Adrenal gland (tissue), 12 donors: ENCODE results near the gene GAGE13. TPM values are rescaled to one million over a fixed set of nuclear protein-coding genes. Genes with fewer than 3 reads are reported as not detected.
A peak's percentile ranks its signal among the peaks of the same experiment; 100 is the strongest.
"Not testable (repeated sequence)": the region's sequence is repeated elsewhere in the genome, so short reads cannot be mapped to it uniquely, and the experiment has no call there.

Experiments
- DNase-seq, 7 donors: peaks; one replicate each; pipeline ENCODE4 v3.0.0-alpha.2; 2019 to 2020
- H3K27ac ChIP-seq, 5 donors: fragments of 200-600 bp; sonication (generic) in 4 of 5; 1 replicate in 3 of 5; 2 replicates in 2 of 5; pipeline versions ENCODE4 v1.5.1 to v1.8.0; 2016 to 2020; ENCODE audit warnings: mild to moderate bottlenecking in 1 of 5
- H3K27me3 ChIP-seq: fragments of 200-600 bp; 2 replicates; pipeline ENCODE4 v1.8.0; 2021
- H3K36me3 ChIP-seq, 2 donors: fragments of 200-600 bp; replicated peaks in 1 of 2; 1 replicate in 1 of 2; 2 replicates in 1 of 2; pipeline versions ENCODE4 v1.5.1 to v1.8.0; 2018 to 2022
- H3K4me1 ChIP-seq, 2 donors: fragments of 200-600 bp; replicated peaks in 1 of 2; 1 replicate in 1 of 2; 2 replicates in 1 of 2; pipeline versions ENCODE4 v1.5.1 to v1.8.0; 2018 to 2021
- H3K4me3 ChIP-seq, 4 donors: fragments of 200-600 bp; sonication (generic) in 3 of 4; one replicate each; pipeline ENCODE4 v1.5.1; 2016 to 2018
- H3K9me3 ChIP-seq, 3 donors: fragments of 200-600 bp; sonication (generic) in 1 of 3; replicated peaks in 1 of 3; 1 replicate in 2 of 3; 2 replicates in 1 of 3; pipeline versions ENCODE4 v1.5.1 to v1.8.0; 2016 to 2021
- CTCF ChIP-seq, 6 experiments: fragments of 450-650 bp in 4 of 6; fragments of 200-600 bp in 2 of 6; sonication (generic) in 1 of 6; IDR thresholded peaks; 1 replicate in 5 of 6; 2 replicates in 1 of 6; pipeline versions ENCODE4 v1.5.1 to v1.8.0; 2016 to 2021; ENCODE audit warnings: antibody characterized with exemption in 6 of 6, mild to moderate bottlenecking in 2 of 6, moderate library complexity in 1 of 6
- POLR2A ChIP-seq, 2 donors: fragments of 450-650 bp; IDR thresholded peaks; one replicate each; pipeline ENCODE4 v1.6.1; 2017; ENCODE audit warnings: antibody characterized with exemption in 2 of 2, mild to moderate bottlenecking in 2 of 2, moderate library complexity in 1 of 2
- WGBS, 4 donors: extraction: QIAGEN DNeasy Blood & Tissue Kit in 2 of 4; methylation state at CpG; one replicate each; pipeline versions ENCODE4 v1.1.5 to v1.1.7; 2013 to 2017; 5-methylcytosine and 5-hydroxymethylcytosine counted together
- intact Hi-C, 2 donors: fragments of 100-400 bp; cut with DNase I; formaldehyde crosslinking; loops; one replicate each; pipeline versions ENCODE4 v1.14.1 to v1.15.0; 2022 to 2023
- polyA plus RNA-seq, 3 donors: library from polyadenylated mRNA; stranded (reverse); fragments of 200-250 nt in 2 of 3; fragments of 350-450 nt in 1 of 3; fragmentation: Illumina TruSeq in 1 of 3; extraction: RNeasy Lipid Tissue Mini Kit (QIAGEN cat#74804) in 1 of 3; gene quantifications; one replicate each; pipeline ENCODE4 v1.2.3, GENCODE V29; 2013 to 2014
- total RNA-seq, 9 donors: library from RNA; depleted of rRNA in 4 of 9; stranded (reverse); fragments of >200 nt in 4 of 9; fragments of 120-200 nt in 1 of 9; fragmentation: NEBNext Ultra II Directional in 1 of 9; extraction: Animal tissue kit (Norgen Biotek cat#: 25700) in 1 of 9; gene quantifications; one replicate each; pipeline versions ENCODE4 v1.1.0 to v1.2.4, GENCODE V29; 2013 to 2023
- donor health status: healthy with polysubstance abuse.
- donor health status: Bipolar disorder and iron deficiency.
- donor health status: DM: yes; HTN: yes; CAD: no.
- donor health status: DM: no; HTN: no; CAD: no.
- donor health status: DM: no; HTN: no; CAD: no.
- donor health status: DM: yes; HTN: yes; CAD: no.

Gene GAGE13
- total and polyA plus RNA-seq, 12 donors = not detected

- TF ChIP-seq CTCF (IDR thresholded peaks at IDR 0.05) (no peak), POLR2A (IDR thresholded peaks at IDR 0.05) (no peak)
- Histone ChIP-seq H3K4me1 (no peaks in the 10 kb centered on the region), H3K27me3 (peaks cover 6% of the 10 kb centered on the region), H3K36me3 (no peaks in the 10 kb centered on the region), H3K9me3 (no peaks in the 10 kb centered on the region), H3K4me3 (no peak overlapping the region), H3K27ac (no peak overlapping the region)
- WGBS, 4 donors = 47 to 59% (median 52%) methylated on average over 4 of the region's 4 CpGs
- intact Hi-C loops = no loop called here
- DNase-seq = no peak
Measured at GRCh38 chrX:49316085-49316484, 15.3 kb upstream of the GAGE13 start.

- H3K9me3 ChIP-seq, H3K4me3 ChIP-seq, H3K27ac ChIP-seq, H3K4me1 ChIP-seq, H3K36me3 ChIP-seq, DNase-seq, intact Hi-C loops, H3K27me3 ChIP-seq: not testable (repeated sequence)
- 100% methylated on average over 1 of the region's 16 CpGs; no CpG with 5 or more reads in 3 of the 4 donors for WGBS, 4 donors
Measured at GRCh38 chrX:49321737-49322136, 9.6 kb upstream of the GAGE13 start, which contains the start of gene GAGE12J. Gene GAGE12J (plus strand): TSS chrX:49322037. CDS start chrX:49323194, 1,157 bp downstream.

- H3K4me1 ChIP-seq, DNase-seq, H3K4me3 ChIP-seq, H3K36me3 ChIP-seq, H3K27ac ChIP-seq, H3K27me3 ChIP-seq, H3K9me3 ChIP-seq, intact Hi-C loops: not testable (repeated sequence)
- no CpG with 5 or more reads among the region's 27 CpGs for WGBS, 4 donors
Measured at GRCh38 chrX:49322266-49322665, 9.1 kb upstream of the GAGE13 start.

- H3K4me1 ChIP-seq, H3K27ac ChIP-seq, H3K36me3 ChIP-seq, H3K9me3 ChIP-seq, DNase-seq, H3K27me3 ChIP-seq, intact Hi-C loops, H3K4me3 ChIP-seq: not testable (repeated sequence)
- WGBS, 4 donors = 41 to 80% (median 63%) methylated on average over 1 to 4 of the region's 7 CpGs; no CpG with 5 or more reads in 1 of the 4 donors
Measured at GRCh38 chrX:49323735-49324134, 7.6 kb upstream of the GAGE13 start.

- H3K4me1 ChIP-seq, DNase-seq, H3K36me3 ChIP-seq, H3K9me3 ChIP-seq, intact Hi-C loops, H3K4me3 ChIP-seq, H3K27me3 ChIP-seq, H3K27ac ChIP-seq: not testable (repeated sequence)
- 81 to 100% (median 89%) methylated on average over 1 to 8 of the region's 11 CpGs for WGBS, 4 donors
Measured at GRCh38 chrX:49330421-49330820, 961 bp upstream of the GAGE13 start.

- intact Hi-C loops, H3K36me3 ChIP-seq, H3K27ac ChIP-seq, H3K9me3 ChIP-seq, H3K4me1 ChIP-seq, H3K27me3 ChIP-seq, H3K4me3 ChIP-seq, DNase-seq: not testable (repeated sequence)
- WGBS, 4 donors = 87% methylated on average over 20 of the region's 26 CpGs; no CpG with 5 or more reads in 3 of the 4 donors
Measured at GRCh38 chrX:49331841-49332240, 459 bp downstream of the GAGE13 start.

- H3K9me3 ChIP-seq, H3K27me3 ChIP-seq, H3K36me3 ChIP-seq, H3K4me3 ChIP-seq, H3K27ac ChIP-seq, DNase-seq, intact Hi-C loops, H3K4me1 ChIP-seq: not testable (repeated sequence)
- WGBS, 4 donors = 87 to 90% (median 88%) methylated on average over 12 to 18 of the region's 24 CpGs; no CpG with 5 or more reads in 1 of the 4 donors
Measured at GRCh38 chrX:49341449-49341848, 10.1 kb downstream of the GAGE13 start.

GRCh38 chrX:49344496-49345175 lies 13.3 kb downstream of the GAGE13 start:
- 71 to 80% (median 78%) methylated on average over 11 to 14 of the region's 15 CpGs for WGBS, 4 donors

GRCh38 chrX:49345402-49345801 lies 14.0 kb downstream of the GAGE13 start:
- H3K9me3 ChIP-seq, intact Hi-C loops, H3K27me3 ChIP-seq, DNase-seq, H3K36me3 ChIP-seq, H3K4me3 ChIP-seq, H3K27ac ChIP-seq, H3K4me1 ChIP-seq: not testable (repeated sequence)
- 76 to 86% (median 80%) methylated on average over 5 to 9 of the region's 10 CpGs for WGBS, 4 donors

More at GRCh38 chrX:49344496-49345175, 13.3 kb downstream of the GAGE13 start:
- intact Hi-C loops, H3K4me1 ChIP-seq, DNase-seq, H3K27me3 ChIP-seq, H3K36me3 ChIP-seq, H3K9me3 ChIP-seq, H3K4me3 ChIP-seq, H3K27ac ChIP-seq: not testable (repeated sequence)

GRCh38 chrX:49346150-49346549 lies 14.8 kb downstream of the GAGE13 start:
- H3K27ac ChIP-seq, H3K4me3 ChIP-seq, H3K9me3 ChIP-seq, intact Hi-C loops, H3K36me3 ChIP-seq, H3K4me1 ChIP-seq, H3K27me3 ChIP-seq: not testable (repeated sequence)
- 78 to 89% (median 83%) methylated on average over 7 to 11 of the region's 11 CpGs for WGBS, 4 donors
- peak in 2 of 7 donors; percentile 13 to 35 for DNase-seq
